Measurements from ENCODE around the gene ULK2. TPM values are rescaled to one million over a fixed set of nuclear protein-coding genes. Genes with fewer than 3 reads are reported as not detected.
A peak's percentile ranks its signal among the peaks of the same experiment; 100 is the strongest.
"Not testable (repeated sequence)": the region's sequence is repeated elsewhere in the genome, so short reads cannot be mapped to it uniquely, and the experiment has no call there.

ULK2 gene
- polyA plus RNA-seq, 1 donor from 2014 or later: 1.8 TPM

- no peak overlapping the region for H3K4me3 Mint-ChIP-seq
- no peaks in the 10 kb centered on the region for H3K4me1 Mint-ChIP-seq
- no peaks in the 10 kb centered on the region for H3K36me3 Mint-ChIP-seq
- H3K27ac Mint-ChIP-seq: no peak overlapping the region
- peaks cover 2% of the 10 kb centered on the region for H3K27me3 Mint-ChIP-seq
- H3K9me3 Mint-ChIP-seq: no peaks in the 10 kb centered on the region
Measured at GRCh38 chr17:19766016-19766415, 101.7 kb downstream of the ULK2 start.

- not testable (repeated sequence) for H3K36me3 Mint-ChIP-seq, H3K27me3 Mint-ChIP-seq, H3K27ac Mint-ChIP-seq
Measured at GRCh38 chr17:19763991-19764390, 103.7 kb downstream of the ULK2 start.

GRCh38 chr17:19763416-19763815 is 104.3 kb downstream of the ULK2 start:
- Mint-ChIP-seq H3K9me3 (no peaks in the 10 kb centered on the region), H3K27ac (no peak overlapping the region), H3K36me3 (no peaks in the 10 kb centered on the region), H3K4me1 (peaks cover 0 to 2% (median 0%) of the 10 kb centered on the region in 3 donors), H3K4me3 (no peak overlapping the region), H3K27me3 (peaks cover 3% of the 10 kb centered on the region)

More at GRCh38 chr17:19763991-19764390, 103.7 kb downstream of the ULK2 start:
- H3K4me3 Mint-ChIP-seq, H3K4me1 Mint-ChIP-seq, H3K9me3 Mint-ChIP-seq: not testable (repeated sequence)

- peaks cover 3% of the 10 kb centered on the region for H3K27me3 Mint-ChIP-seq
- no peak overlapping the region for H3K27ac Mint-ChIP-seq
- peaks cover 0 to 2% (median 0%) of the 10 kb centered on the region in 3 donors for H3K4me1 Mint-ChIP-seq
- H3K4me3 Mint-ChIP-seq: no peak overlapping the region
- H3K36me3 Mint-ChIP-seq: no peaks in the 10 kb centered on the region
- no peaks in the 10 kb centered on the region for H3K9me3 Mint-ChIP-seq
Measured at GRCh38 chr17:19762515-19762961, 105.2 kb downstream of the ULK2 start.

GRCh38 chr17:19760746-19761145 is 107.0 kb downstream of the ULK2 start:
- Mint-ChIP-seq H3K4me1 (peaks cover 6 to 9% (median 7%) of the 10 kb centered on the region in 3 donors), H3K27me3 (peaks cover 3% of the 10 kb centered on the region), H3K27ac (no peak overlapping the region), H3K9me3 (no peaks in the 10 kb centered on the region), H3K4me3 (no peak overlapping the region), H3K36me3 (peaks cover 1% of the 10 kb centered on the region)

GRCh38 chr17:19759568-19760549 is 107.9 kb downstream of the ULK2 start:
- Mint-ChIP-seq H3K4me3 (no peak overlapping the region), H3K36me3 (peaks cover 1% of the 10 kb centered on the region), H3K27me3 (peaks cover 3% of the 10 kb centered on the region), H3K27ac (no peak overlapping the region), H3K4me1 (peaks cover 11 to 18% (median 15%) of the 10 kb centered on the region in 3 donors), H3K9me3 (no peaks in the 10 kb centered on the region)

- peaks cover 1% of the 10 kb centered on the region for H3K27me3 Mint-ChIP-seq
- H3K36me3 Mint-ChIP-seq: peaks cover 1% of the 10 kb centered on the region
- H3K4me1 Mint-ChIP-seq: peaks cover 20 to 25% (median 22%) of the 10 kb centered on the region in 3 donors
- H3K27ac Mint-ChIP-seq: no peak overlapping the region
- H3K9me3 Mint-ChIP-seq: no peaks in the 10 kb centered on the region
- H3K4me3 Mint-ChIP-seq: no peak overlapping the region
Measured at GRCh38 chr17:19757536-19758180, 110.1 kb downstream of the ULK2 start.

- Mint-ChIP-seq H3K27me3 (peaks cover 1% of the 10 kb centered on the region), H3K4me1 (peaks cover 20 to 25% (median 22%) of the 10 kb centered on the region in 3 donors), H3K9me3 (peaks cover 0 to 1% (median 0%) of the 10 kb centered on the region in 3 donors), H3K36me3 (peaks cover 1% of the 10 kb centered on the region), H3K4me3 (peak overlapping the region in 1 of 4 donors; percentile 67), H3K27ac (no peak overlapping the region)
Measured at GRCh38 chr17:19756546-19756945, 111.2 kb downstream of the ULK2 start.

GRCh38 chr17:19755821-19756510 is 111.8 kb downstream of the ULK2 start:
- Mint-ChIP-seq H3K27ac (peak overlapping the region in 1 of 3 donors; percentile 78), H3K4me1 (peaks cover 20 to 26% (median 25%) of the 10 kb centered on the region in 3 donors), H3K27me3 (peaks cover 1% of the 10 kb centered on the region), H3K4me3 (peak overlapping the region in 2 of 4 donors; percentile 71 to 79), H3K9me3 (peaks cover 0 to 1% (median 0%) of the 10 kb centered on the region in 3 donors), H3K36me3 (peaks cover 1% of the 10 kb centered on the region)

GRCh38 chr17:19755392-19755791 is 112.3 kb downstream of the ULK2 start:
- peaks cover 0 to 1% (median 0%) of the 10 kb centered on the region in 3 donors for H3K9me3 Mint-ChIP-seq
- peak overlapping the region in 2 of 4 donors; percentile 74 to 78 for H3K4me3 Mint-ChIP-seq
- peaks cover 1% of the 10 kb centered on the region for H3K36me3 Mint-ChIP-seq

GRCh38 chr17:19753661-19754463 is 113.9 kb downstream of the ULK2 start:
- H3K9me3 Mint-ChIP-seq: peaks cover 0 to 1% (median 0%) of the 10 kb centered on the region in 3 donors
- H3K36me3 Mint-ChIP-seq: peaks cover 3% of the 10 kb centered on the region
- peak overlapping the region in 3 of 4 donors; percentile 19 to 74 (median 37) for H3K4me3 Mint-ChIP-seq
- peaks cover 2% of the 10 kb centered on the region for H3K27me3 Mint-ChIP-seq
- H3K27ac Mint-ChIP-seq: peak overlapping the region in 1 of 3 donors; percentile 51
- H3K4me1 Mint-ChIP-seq: peaks cover 18 to 27% (median 26%) of the 10 kb centered on the region in 3 donors

More at GRCh38 chr17:19755392-19755791, 112.3 kb downstream of the ULK2 start:
- peaks cover 18 to 26% (median 25%) of the 10 kb centered on the region in 3 donors for H3K4me1 Mint-ChIP-seq
- peak overlapping the region in 1 of 3 donors; percentile 78 for H3K27ac Mint-ChIP-seq
- peaks cover 1% of the 10 kb centered on the region for H3K27me3 Mint-ChIP-seq

GRCh38 chr17:19753051-19753509 is 114.7 kb downstream of the ULK2 start:
- Mint-ChIP-seq H3K27me3 (peaks cover 2% of the 10 kb centered on the region), H3K4me3 (peak overlapping the region in 2 of 4 donors; percentile 19 to 37), H3K4me1 (peaks cover 18 to 27% (median 26%) of the 10 kb centered on the region in 3 donors), H3K27ac (peak overlapping the region in 1 of 3 donors; percentile 51), H3K36me3 (peaks cover 3% of the 10 kb centered on the region), H3K9me3 (peaks cover 0 to 1% (median 0%) of the 10 kb centered on the region in 3 donors)

GRCh38 chr17:19752216-19753050 is 115.3 kb downstream of the ULK2 start:
- Mint-ChIP-seq H3K9me3 (peaks cover 0 to 1% (median 0%) of the 10 kb centered on the region in 3 donors), H3K4me1 (peaks cover 18 to 27% (median 26%) of the 10 kb centered on the region in 3 donors), H3K27ac (peak overlapping the region in 1 of 3 donors; percentile 22), H3K4me3 (no peak overlapping the region), H3K36me3 (peaks cover 3% of the 10 kb centered on the region), H3K27me3 (peaks cover 2% of the 10 kb centered on the region)
